Measurements from ENCODE around the gene ZC3HAV1L. TPM values are rescaled to one million over a fixed set of nuclear protein-coding genes. Genes with fewer than 3 reads are reported as not detected.
"Not testable (repeated sequence)": the region's sequence is repeated elsewhere in the genome, so short reads cannot be mapped to it uniquely, and the experiment has no call there.

Gene ZC3HAV1L, protein sequence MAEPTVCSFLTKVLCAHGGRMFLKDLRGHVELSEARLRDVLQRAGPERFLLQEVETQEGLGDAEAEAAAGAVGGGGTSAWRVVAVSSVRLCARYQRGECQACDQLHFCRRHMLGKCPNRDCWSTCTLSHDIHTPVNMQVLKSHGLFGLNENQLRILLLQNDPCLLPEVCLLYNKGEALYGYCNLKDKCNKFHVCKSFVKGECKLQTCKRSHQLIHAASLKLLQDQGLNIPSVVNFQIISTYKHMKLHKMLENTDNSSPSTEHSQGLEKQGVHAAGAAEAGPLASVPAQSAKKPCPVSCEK
- total RNA-seq: 11.1 and 16.1 TPM in 2 replicates

DNA sequence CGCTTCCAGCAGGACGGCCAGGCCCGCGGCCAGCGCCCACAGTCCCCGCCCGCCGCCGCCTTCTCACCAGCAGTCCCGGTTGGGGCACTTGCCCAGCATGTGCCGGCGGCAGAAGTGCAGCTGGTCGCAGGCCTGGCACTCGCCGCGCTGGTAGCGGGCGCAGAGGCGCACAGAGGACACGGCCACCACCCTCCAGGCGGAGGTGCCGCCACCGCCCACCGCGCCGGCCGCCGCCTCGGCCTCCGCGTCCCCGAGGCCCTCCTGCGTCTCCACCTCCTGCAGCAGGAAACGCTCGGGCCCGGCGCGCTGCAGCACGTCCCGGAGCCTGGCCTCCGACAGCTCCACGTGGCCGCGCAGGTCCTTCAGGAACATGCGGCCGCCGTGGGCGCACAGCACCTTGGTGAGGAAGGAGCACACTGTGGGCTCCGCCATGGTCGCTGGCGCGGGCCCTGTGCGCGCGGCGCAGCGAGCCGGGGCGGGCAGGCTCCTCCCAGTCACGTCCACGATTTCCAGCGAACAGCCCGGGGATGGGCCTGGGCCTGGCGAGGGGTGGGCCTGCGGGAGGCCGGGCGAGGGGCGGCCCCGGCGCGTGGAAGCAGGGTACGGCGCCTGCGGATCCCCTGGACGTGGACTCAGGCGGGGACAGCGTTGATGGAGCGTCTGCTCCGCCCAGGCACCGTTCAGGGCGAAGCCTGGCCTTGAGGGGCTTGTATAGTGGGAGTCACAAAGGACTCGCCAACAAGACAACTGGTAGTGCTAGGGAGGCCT lies at the start of gene ZC3HAV1L:
Gene ZC3HAV1L, minus strand, starts transcription at position 457 of the 768 bp plus-strand sequence. Its CDS starts 25 bp downstream, at position 432.
- peak; percentile 72 to 86 for DNase-seq (ENCODE audit: low read depth in 2 of 2)

DNA sequence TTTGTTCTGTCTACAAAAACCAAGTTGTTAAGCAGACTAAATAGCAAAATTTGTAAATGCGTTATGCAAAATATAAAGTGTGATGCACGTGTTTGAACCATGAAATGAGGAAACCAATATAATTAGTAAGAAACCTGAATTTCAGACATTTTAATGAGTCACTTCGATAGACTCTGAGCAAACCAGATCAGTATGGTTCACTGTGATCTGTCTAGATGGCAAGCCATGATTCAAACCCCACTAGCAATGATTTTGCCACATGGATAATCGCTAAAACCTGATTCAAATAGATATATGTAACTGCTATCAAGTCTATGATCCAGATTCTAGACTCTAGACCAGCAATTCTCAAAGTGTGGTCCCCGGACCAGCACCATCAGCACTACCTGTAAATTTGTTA lies 48.9 kb upstream of the ZC3HAV1L start:
- no peak for DNase-seq (ENCODE audit: low read depth in 2 of 2)

DNA sequence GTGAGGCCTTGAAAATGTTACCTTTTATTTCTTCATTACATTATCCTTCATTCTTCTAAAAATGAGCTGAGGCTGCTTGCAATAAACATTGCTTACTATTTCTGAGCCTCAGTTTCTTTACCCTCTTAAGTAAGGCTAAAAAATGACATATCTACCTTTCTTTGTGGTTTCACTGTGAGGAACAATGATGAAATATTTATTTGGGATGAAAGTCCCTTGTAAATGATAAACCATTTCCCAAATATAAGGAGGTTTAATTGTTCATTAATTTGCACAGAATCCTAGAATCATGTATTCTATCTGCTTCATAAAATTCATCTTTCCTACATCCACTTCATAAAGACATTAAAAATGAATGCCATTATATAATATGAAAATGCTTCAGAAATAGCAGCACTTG lies 45.7 kb upstream of the ZC3HAV1L start:
- no peak for DNase-seq (ENCODE audit: low read depth in 2 of 2)

DNA sequence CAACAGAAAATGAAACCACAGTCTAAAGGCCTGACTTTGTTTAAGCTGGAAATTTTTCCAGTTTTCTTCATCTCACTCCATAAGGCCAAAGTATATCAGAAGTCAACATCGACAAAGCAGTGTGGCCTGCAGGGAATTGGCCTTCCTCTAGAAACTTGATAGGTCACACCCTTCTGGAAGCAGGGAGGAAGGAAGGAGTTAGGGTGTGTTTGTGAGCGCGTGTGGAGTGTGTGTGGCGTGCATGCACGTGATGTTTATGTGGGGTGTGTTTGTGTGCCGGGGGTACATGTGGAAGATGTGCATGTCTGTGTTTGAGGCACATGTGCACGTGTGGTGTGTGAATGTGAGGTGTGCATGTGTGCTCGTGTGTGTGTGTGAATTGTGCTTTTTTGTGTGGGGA lies 45.1 kb upstream of the ZC3HAV1L start:
- peak in 1 of 2 donors; percentile 15 for DNase-seq (ENCODE audit: low read depth in 2 of 2)

DNA sequence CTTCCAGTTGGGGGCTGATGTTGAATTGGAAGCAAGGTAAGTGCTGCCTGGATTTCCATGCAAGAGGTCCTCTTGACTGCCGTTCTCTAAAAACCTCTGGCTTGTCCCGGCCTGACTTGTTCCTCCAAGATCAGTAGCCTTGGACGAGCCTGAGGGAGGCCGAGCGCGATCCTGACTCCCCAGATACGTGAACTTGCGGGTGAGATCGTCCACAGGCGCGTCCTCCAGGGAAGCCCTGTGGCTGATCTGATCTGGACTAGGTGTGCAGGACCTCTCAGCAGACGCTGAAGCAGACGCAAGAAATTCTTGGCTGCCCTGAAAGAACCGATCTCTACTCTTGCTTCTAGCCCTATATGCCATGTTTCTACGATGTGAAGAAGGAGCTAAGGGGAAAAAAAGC lies 44.0 kb upstream of the ZC3HAV1L start:
- no peak for DNase-seq (ENCODE audit: low read depth in 2 of 2)

GRCh38 chr7:139078911-139079310 lies 43.1 kb upstream of the ZC3HAV1L start:
- no peak for DNase-seq (ENCODE audit: low read depth in 2 of 2)

DNA sequence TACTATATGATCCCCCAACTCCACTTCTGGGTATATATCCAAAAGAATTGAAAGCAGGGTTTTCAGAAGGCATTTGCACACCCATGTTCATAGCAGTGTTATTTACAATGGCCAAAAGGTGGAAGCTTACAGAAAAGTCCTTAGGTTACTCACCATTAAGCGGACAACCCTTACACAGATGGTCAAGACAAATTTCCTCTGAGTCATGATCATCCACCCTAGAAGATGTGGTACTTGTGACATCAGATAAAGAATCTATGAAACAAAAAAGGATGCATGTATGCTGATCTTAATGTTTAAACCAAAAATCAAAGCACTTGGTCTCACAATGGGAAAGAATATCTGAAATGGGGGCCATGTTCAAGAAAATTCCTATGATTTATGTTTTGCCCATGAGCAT lies 42.6 kb upstream of the ZC3HAV1L start:
- DNase-seq (ENCODE audit: low read depth in 2 of 2): peak in 1 of 2 donors; percentile 80

- DNase-seq (ENCODE audit: low read depth in 2 of 2): not testable (repeated sequence)
Measured at GRCh38 chr7:139077706-139078105, 41.9 kb upstream of the ZC3HAV1L start.

- no peak for DNase-seq (ENCODE audit: low read depth in 2 of 2)
Measured at GRCh38 chr7:139075871-139076686, 40.2 kb upstream of the ZC3HAV1L start.

GRCh38 chr7:139075031-139075652 lies 39.3 kb upstream of the ZC3HAV1L start:
- peak; percentile 82 to 86 for DNase-seq (ENCODE audit: low read depth in 2 of 2)

DNA sequence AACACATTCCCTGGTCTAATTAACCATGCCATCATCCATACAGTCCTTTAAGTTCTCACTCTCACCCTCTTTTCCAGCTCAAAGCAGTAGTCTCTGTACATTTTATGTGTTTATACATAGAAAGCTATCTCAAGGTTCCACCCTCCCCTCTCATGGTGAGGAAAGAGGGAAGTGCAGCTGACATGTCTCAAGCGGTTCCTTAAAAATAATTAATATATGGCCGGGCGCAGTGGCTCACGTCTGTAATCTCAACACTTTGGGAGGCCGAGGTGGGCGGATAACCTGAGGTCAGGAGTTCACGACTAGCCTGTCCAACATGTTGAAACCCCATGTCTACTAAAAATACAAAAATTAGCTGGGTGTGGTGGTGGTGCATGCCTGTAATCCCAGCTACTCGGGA lies 37.0 kb upstream of the ZC3HAV1L start:
- no peak for DNase-seq (ENCODE audit: low read depth in 2 of 2)

- DNase-seq (ENCODE audit: low read depth in 2 of 2): no peak
Measured at GRCh38 chr7:139071680-139072079, 35.8 kb upstream of the ZC3HAV1L start.

DNA sequence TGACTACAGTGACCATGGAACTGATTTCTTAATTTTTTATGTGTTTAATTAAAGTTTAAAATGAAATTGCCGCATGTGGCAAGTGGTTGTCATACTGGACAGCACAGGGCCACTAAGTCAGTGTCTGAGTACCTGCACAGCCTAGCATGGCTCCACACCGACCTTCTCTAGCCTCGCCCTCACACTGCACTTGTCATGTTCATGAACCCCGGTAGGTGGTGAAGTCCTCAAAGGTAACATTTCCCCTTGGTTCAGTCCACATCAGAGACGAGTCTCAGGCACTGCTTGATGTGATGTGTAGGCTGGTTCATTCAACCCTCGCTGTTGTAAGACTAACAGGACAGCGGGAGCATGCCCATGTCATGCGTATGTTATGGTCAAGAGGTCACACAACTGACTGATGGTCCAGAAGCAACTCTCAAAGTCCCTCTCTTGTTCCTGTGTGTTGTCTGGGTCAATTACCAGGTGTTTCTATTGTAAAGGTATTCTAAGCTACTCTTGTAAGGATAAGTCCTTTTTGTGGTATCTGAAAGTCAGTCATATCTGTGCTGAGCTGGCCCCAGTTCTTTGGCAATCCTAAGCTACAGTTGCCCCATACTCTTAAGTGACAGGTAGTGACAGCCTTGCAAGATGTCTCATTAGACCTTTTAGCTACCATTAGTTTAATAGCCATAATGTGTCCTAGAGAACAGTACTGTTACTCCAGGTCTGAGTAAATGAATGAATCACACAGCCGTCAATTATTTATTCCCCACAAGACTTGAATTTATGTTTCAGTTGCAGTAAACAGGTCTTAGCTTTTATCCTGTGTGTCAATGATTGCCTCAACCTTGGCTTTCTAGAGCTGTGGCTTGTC lies 32.9 kb upstream of the ZC3HAV1L start:
- no peak for DNase-seq (ENCODE audit: low read depth in 2 of 2)

DNA sequence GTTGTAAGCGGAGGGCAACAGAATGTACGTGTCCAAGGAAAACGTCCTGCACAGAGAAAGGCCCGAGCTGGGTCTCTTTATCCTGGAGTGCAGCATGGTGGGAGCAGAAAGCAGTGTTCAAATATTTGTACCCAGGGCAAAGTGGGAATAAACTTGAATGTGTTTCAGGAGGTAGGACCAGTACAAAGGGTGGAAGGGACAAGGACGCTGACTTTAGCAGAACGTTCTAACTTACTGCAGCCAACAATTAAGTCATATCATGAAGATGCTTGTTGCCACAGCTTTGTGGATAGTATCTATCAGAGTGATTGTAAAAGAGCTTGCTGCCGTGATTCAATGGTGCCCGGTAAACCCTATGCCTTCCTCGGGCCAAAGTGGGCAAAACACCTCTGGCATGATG lies 30.5 kb upstream of the ZC3HAV1L start:
- DNase-seq (ENCODE audit: low read depth in 2 of 2): no peak

DNA sequence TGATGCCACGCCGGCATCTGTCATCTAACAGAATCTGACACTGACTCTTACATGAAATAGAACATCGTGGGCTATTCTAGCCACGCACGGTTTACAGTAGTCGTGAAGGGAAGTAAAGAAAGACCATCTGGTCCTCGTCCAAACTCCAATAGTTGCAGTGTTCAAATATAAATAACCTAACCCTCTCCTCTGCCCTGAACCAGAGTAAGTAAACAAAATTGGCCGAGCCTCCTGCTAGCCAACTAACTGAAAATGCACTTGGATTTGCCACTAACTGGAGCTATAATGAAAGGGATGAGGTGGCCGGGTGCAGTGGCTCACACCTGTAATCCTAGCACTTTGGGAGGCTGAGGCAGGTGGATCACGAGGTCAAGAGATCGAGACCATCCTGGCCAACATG lies 29.5 kb upstream of the ZC3HAV1L start:
- DNase-seq (ENCODE audit: low read depth in 2 of 2): no peak

DNA sequence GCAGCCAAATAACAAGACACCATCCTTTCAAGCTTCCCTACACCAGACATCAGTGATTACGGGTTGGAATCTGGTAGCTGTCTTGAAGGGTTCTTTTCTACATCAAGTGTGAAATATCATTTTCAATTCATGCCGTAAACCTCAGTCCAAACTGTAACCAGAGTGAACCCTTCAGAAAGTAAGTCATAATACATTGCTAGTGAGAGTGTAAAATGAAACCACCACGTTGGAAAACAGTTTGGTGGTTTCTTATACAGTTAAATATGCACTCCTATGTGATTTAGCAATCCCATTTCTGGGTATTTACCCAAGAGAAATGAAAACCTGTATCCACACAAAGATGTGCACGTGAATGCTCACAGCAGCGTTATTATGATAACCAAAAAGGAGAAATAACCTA lies 25.6 kb upstream of the ZC3HAV1L start:
- no peak for DNase-seq (ENCODE audit: low read depth in 2 of 2)

DNA sequence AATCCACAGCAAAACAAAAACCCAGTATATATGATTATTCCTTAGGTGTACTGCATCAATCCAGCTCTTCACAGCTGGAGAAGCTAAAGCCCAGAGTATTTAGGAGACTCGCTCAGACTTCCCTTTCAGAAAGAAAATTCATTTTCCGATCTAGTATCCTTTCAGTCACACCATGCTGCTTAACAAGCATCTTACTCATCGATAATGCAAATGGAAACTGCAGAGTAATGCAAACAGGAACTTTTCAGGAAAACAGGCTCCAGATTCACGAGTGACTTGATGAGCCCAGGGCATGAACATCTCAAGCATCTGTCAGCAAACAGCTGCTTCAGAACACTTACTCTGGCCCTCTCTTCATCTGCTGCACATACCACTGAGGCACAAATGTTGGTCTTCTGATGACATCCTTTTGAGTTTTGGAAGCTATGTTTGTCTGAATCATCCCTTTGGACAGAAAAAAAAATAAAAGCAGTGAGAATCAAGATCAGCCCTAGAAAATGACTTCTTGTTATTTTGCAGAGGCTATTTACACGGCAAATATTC lies 24.9 kb upstream of the ZC3HAV1L start:
- DNase-seq (ENCODE audit: low read depth in 2 of 2): peak in 1 of 2 donors; percentile 16

DNA sequence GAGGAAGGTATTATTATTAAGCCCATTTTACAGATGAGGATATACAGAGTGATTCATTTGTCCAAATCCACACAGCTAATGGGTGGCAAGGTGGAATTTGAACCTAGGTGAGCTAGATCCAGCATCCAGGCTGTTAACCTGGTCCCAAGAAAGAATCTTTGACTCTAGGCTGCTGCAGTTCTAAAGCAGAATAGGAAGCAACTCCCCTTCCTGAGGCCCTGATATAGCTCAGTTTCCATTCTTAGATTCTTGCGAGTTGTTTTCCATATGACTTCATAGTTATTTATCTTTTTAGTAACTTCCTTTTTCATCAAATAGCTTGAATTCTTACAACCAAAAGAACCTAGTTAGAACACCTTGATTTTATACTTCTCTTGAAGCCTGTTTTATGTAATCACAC lies 24.1 kb upstream of the ZC3HAV1L start:
- peak; percentile 26 to 61 for DNase-seq (ENCODE audit: low read depth in 2 of 2)

- peak; percentile 63 to 65 for DNase-seq (ENCODE audit: low read depth in 2 of 2)
Measured at GRCh38 chr7:139058943-139059342, 23.1 kb upstream of the ZC3HAV1L start.

- no peak for DNase-seq (ENCODE audit: low read depth in 2 of 2)
Measured at GRCh38 chr7:139055674-139056073, 19.8 kb upstream of the ZC3HAV1L start.
